Measurements from ENCODE around the gene ATP9A.

GRCh38 chr20:51553897-51554486 lies 214.2 kb downstream of the ATP9A start:
- TF ChIP-seq, protein P1, sequence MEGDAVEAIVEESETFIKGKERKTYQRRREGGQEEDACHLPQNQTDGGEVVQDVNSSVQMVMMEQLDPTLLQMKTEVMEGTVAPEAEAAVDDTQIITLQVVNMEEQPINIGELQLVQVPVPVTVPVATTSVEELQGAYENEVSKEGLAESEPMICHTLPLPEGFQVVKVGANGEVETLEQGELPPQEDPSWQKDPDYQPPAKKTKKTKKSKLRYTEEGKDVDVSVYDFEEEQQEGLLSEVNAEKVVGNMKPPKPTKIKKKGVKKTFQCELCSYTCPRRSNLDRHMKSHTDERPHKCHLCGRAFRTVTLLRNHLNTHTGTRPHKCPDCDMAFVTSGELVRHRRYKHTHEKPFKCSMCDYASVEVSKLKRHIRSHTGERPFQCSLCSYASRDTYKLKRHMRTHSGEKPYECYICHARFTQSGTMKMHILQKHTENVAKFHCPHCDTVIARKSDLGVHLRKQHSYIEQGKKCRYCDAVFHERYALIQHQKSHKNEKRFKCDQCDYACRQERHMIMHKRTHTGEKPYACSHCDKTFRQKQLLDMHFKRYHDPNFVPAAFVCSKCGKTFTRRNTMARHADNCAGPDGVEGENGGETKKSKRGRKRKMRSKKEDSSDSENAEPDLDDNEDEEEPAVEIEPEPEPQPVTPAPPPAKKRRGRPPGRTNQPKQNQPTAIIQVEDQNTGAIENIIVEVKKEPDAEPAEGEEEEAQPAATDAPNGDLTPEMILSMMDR (IDR thresholded peaks at IDR 0.05), result no peak
- no peak for TF ChIP-seq EP300 (IDR thresholded peaks at IDR 0.05)

Data from tibial nerve (tissue), 4 donors.